ENCODE data around the gene RAD51B.

Gene RAD51B

DNA sequence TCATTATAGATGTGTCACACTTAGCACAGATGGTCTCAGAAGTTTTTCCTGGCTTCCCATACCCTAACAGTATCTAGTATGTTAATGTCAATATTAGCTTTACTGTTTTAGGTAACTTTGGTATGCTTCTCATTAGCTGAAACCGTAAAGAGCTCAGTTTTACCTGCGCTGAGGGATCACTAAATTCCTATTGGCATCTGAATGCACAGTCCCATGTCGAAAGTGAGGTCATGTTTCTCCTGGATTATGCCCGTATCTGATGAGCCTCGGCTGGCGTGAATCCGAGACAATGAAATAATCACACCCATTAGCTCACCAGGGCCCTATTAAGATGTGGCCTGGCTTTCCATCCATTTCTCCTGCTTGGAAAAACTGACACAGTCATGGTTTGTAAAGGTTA lies 555.1 kb downstream of the RAD51B start:
- no peaks in the 10 kb centered on the region for H3K36me3 ChIP-seq (ENCODE audit: control insufficient read depth in 2 of 2, insufficient read depth in 1 of 2, low read length in 2 of 2)
- H3K4me1 ChIP-seq (ENCODE audit: control insufficient read depth, insufficient read depth, low read length) = no peaks in the 10 kb centered on the region
- ChIA-PET POLR2A (no interaction called here), CTCF (interaction anchor here (1.1 kb wide), 1 partner anchor 12 kb away, joined by 3 read pairs; no protein-coding TSS in a partner anchor)
- no peak overlapping the region for H3K27ac ChIP-seq (ENCODE audit: extremely low read depth, low read depth, low read length)
- H3K9me3 ChIP-seq (ENCODE audit: control insufficient read depth, insufficient read depth, low read depth, low read length) = no peaks in the 10 kb centered on the region
- H3K4me3 ChIP-seq (ENCODE audit: low read depth, low read length) = no peak overlapping the region
- TF ChIP-seq, protein P1, sequence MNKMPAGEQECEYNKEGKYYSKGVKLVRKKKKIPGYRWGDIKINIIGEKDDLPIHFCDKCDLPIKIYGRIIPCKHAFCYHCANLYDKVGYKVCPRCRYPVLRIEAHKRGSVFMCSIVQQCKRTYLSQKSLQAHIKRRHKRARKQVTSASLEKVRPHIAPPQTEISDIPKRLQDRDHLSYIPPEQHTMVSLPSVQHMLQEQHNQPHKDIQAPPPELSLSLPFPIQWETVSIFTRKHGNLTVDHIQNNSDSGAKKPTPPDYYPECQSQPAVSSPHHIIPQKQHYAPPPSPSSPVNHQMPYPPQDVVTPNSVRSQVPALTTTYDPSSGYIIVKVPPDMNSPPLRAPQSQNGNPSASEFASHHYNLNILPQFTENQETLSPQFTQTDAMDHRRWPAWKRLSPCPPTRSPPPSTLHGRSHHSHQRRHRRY (tag by site-specific recombination; IDR thresholded peaks at IDR 0.05) = no peak
- no peak for TF ChIP-seq ZNF544 (tag by site-specific recombination; IDR thresholded peaks at IDR 0.05)
- peak; percentile 81; the same call in 1 of the 2 replicates for TF ChIP-seq ZNF843 (tag by site-specific recombination; IDR thresholded peaks at IDR 0.05)
- TF ChIP-seq ZIC2 (tag by site-specific recombination; IDR thresholded peaks at IDR 0.05) = no peak
- TF ChIP-seq MZF1 (tag by site-specific recombination; IDR thresholded peaks at IDR 0.05; ENCODE audit: borderline replicate concordance) = 0 out of 2 replicates have a peak, but pooled peaks have one; percentile 57
- TF ChIP-seq GLI4 (tag by site-specific recombination; IDR thresholded peaks at IDR 0.05) = no peak
- TF ChIP-seq ZEB2 (tag by site-specific recombination; IDR thresholded peaks at IDR 0.05) = peak; percentile 74
- no peak for TF ChIP-seq SCRT1 (tag by site-specific recombination; IDR thresholded peaks at IDR 0.05; ENCODE audit: borderline replicate concordance)
- no peak for TF ChIP-seq ZNF114 (tag by site-specific recombination; IDR thresholded peaks at IDR 0.05)
- peak; percentile 28; the same call in 1 of the 2 replicates for TF ChIP-seq IKZF3 (tag by site-specific recombination; IDR thresholded peaks at IDR 0.05)
- TF ChIP-seq, protein P2, sequence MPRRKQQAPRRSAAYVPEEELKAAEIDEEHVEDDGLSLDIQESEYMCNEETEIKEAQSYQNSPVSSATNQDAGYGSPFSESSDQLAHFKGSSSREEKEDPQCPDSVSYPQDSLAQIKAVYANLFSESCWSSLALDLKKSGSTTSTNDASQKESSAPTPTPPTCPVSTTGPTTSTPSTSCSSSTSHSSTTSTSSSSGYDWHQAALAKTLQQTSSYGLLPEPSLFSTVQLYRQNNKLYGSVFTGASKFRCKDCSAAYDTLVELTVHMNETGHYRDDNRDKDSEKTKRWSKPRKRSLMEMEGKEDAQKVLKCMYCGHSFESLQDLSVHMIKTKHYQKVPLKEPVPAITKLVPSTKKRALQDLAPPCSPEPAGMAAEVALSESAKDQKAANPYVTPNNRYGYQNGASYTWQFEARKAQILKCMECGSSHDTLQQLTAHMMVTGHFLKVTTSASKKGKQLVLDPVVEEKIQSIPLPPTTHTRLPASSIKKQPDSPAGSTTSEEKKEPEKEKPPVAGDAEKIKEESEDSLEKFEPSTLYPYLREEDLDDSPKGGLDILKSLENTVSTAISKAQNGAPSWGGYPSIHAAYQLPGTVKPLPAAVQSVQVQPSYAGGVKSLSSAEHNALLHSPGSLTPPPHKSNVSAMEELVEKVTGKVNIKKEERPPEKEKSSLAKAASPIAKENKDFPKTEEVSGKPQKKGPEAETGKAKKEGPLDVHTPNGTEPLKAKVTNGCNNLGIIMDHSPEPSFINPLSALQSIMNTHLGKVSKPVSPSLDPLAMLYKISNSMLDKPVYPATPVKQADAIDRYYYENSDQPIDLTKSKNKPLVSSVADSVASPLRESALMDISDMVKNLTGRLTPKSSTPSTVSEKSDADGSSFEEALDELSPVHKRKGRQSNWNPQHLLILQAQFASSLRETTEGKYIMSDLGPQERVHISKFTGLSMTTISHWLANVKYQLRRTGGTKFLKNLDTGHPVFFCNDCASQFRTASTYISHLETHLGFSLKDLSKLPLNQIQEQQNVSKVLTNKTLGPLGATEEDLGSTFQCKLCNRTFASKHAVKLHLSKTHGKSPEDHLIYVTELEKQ (tag by site-specific recombination; IDR thresholded peaks at IDR 0.05; ENCODE audit: borderline replicate concordance) = peak; percentile 15; the same call in 1 of the 2 replicates
- 0 out of 2 replicates have a peak, but pooled peaks have one; percentile 30 for TF ChIP-seq ZXDB (tag by site-specific recombination; IDR thresholded peaks at IDR 0.05)
- TF ChIP-seq, protein P3, sequence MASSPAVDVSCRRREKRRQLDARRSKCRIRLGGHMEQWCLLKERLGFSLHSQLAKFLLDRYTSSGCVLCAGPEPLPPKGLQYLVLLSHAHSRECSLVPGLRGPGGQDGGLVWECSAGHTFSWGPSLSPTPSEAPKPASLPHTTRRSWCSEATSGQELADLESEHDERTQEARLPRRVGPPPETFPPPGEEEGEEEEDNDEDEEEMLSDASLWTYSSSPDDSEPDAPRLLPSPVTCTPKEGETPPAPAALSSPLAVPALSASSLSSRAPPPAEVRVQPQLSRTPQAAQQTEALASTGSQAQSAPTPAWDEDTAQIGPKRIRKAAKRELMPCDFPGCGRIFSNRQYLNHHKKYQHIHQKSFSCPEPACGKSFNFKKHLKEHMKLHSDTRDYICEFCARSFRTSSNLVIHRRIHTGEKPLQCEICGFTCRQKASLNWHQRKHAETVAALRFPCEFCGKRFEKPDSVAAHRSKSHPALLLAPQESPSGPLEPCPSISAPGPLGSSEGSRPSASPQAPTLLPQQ (tag by site-specific recombination; IDR thresholded peaks at IDR 0.05) = 0 out of 2 replicates have a peak, but pooled peaks have one; percentile 30
- peak; percentile 42; the same call in 1 of the 2 replicates for TF ChIP-seq FEZF1 (tag by site-specific recombination; IDR thresholded peaks at IDR 0.05)
- no peak for TF ChIP-seq BCL11A (tag by site-specific recombination; IDR thresholded peaks at IDR 0.05; ENCODE audit: low read depth)
- peak; percentile 73 for TF ChIP-seq ZNF629 (tag by site-specific recombination; IDR thresholded peaks at IDR 0.05)
- no peak for TF ChIP-seq ZNF830 (tag by site-specific recombination; IDR thresholded peaks at IDR 0.05; ENCODE audit: low read depth)
- no peak; the same call in none of the 2 replicates for TF ChIP-seq ZNF335 (tag by site-specific recombination; conservative IDR thresholded peaks at IDR 0.05)
- no peak for TF ChIP-seq SP3 (tag by site-specific recombination; IDR thresholded peaks at IDR 0.05)
- TF ChIP-seq ZNF16 (tag by site-specific recombination; IDR thresholded peaks at IDR 0.05; ENCODE audit: low read depth) = no peak
- TF ChIP-seq KLF8 (tag by site-specific recombination; IDR thresholded peaks at IDR 0.05) = peak; percentile 71
- peak; percentile 65; the same call in 1 of the 2 replicates for TF ChIP-seq ZNF366 (tag by site-specific recombination; conservative IDR thresholded peaks at IDR 0.05)
- TF ChIP-seq, protein P4, sequence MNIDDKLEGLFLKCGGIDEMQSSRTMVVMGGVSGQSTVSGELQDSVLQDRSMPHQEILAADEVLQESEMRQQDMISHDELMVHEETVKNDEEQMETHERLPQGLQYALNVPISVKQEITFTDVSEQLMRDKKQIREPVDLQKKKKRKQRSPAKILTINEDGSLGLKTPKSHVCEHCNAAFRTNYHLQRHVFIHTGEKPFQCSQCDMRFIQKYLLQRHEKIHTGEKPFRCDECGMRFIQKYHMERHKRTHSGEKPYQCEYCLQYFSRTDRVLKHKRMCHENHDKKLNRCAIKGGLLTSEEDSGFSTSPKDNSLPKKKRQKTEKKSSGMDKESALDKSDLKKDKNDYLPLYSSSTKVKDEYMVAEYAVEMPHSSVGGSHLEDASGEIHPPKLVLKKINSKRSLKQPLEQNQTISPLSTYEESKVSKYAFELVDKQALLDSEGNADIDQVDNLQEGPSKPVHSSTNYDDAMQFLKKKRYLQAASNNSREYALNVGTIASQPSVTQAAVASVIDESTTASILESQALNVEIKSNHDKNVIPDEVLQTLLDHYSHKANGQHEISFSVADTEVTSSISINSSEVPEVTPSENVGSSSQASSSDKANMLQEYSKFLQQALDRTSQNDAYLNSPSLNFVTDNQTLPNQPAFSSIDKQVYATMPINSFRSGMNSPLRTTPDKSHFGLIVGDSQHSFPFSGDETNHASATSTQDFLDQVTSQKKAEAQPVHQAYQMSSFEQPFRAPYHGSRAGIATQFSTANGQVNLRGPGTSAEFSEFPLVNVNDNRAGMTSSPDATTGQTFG (tag by site-specific recombination; IDR thresholded peaks at IDR 0.05; ENCODE audit: borderline replicate concordance) = no peak
- TF ChIP-seq, protein P5, sequence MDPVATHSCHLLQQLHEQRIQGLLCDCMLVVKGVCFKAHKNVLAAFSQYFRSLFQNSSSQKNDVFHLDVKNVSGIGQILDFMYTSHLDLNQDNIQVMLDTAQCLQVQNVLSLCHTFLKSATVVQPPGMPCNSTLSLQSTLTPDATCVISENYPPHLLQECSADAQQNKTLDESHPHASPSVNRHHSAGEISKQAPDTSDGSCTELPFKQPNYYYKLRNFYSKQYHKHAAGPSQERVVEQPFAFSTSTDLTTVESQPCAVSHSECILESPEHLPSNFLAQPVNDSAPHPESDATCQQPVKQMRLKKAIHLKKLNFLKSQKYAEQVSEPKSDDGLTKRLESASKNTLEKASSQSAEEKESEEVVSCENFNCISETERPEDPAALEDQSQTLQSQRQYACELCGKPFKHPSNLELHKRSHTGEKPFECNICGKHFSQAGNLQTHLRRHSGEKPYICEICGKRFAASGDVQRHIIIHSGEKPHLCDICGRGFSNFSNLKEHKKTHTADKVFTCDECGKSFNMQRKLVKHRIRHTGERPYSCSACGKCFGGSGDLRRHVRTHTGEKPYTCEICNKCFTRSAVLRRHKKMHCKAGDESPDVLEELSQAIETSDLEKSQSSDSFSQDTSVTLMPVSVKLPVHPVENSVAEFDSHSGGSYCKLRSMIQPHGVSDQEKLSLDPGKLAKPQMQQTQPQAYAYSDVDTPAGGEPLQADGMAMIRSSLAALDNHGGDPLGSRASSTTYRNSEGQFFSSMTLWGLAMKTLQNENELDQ (tag by site-specific recombination; IDR thresholded peaks at IDR 0.05; ENCODE audit: low read depth) = no peak
- TF ChIP-seq ZBTB17 (tag by site-specific recombination; IDR thresholded peaks at IDR 0.05) = 0 out of 2 replicates have a peak, but pooled peaks have one; percentile 25
- TF ChIP-seq ZNF76 (tag by site-specific recombination; IDR thresholded peaks at IDR 0.05; ENCODE audit: borderline replicate concordance, low read depth) = peak; percentile 18; the same call in 1 of the 2 replicates
- no peak for TF ChIP-seq ZNF624 (tag by site-specific recombination; IDR thresholded peaks at IDR 0.05)
- TF ChIP-seq ZNF768 (tag by site-specific recombination; IDR thresholded peaks at IDR 0.05) = no peak

Data from HEK293 (cell line).